ENCODE data around the gene RPA3. TPM values are rescaled to one million over a fixed set of nuclear protein-coding genes. Genes with fewer than 3 reads are reported as not detected.
"Not testable (repeated sequence)": the region's sequence is repeated elsewhere in the genome, so short reads cannot be mapped to it uniquely, and the experiment has no call there.

The RPA3 gene
- total RNA-seq, 1 donor from 2014 or later: 22.5 TPM

DNA sequence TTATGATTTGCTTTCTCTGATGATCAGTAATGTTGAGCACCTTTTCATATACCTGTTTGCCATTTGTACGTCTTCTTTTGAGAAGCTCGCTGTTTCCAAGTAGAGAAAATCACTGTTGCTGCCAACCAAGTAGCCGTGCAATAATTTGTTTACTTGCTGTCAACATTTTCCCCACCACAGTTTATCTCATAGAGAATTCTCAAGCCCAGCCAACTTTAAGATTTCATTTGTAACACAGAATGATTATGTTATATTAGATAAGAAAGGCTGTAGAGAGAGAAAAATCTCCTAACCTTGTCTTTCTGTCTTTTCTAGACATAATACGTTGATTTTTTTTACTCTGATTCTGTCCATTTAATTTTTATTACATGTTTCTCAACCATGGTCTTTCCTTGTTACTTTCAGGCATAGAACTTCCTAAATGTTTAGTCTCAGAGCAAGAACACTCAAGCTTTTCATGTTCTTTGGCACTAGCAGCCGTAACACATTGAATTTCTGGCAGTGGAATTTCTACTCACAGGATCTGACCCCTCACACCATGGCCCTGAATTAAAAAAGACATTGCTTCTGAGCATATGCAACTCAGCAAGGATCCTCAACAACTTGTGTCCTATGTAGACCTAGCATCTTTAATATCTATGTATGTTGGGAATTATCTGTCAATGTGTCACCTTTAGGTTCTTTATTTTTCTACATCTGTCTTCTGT lies 23.1 kb downstream of the RPA3 start:
- no peak for DNase-seq (ENCODE audit: low read depth in 2 of 2)

DNA sequence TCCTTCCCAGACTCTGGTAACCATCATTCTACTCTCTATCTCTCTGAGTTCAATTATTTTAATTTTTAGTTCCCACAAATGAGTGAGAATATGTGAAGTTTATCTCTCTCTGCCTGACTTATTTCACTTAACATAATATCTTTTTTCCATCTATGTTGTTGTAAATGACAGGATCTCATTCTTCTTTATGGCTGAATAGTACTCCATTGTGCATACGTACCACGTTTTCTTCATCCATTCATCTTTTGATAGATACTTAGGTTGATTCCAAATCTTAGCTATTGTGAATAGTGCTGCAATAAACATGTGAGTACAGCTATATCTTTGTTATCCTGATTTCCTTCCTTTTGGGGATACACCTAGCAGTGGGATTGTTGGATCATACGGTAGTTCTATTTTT lies 23.9 kb downstream of the RPA3 start:
- DNase-seq (ENCODE audit: low read depth in 2 of 2): no peak

DNA sequence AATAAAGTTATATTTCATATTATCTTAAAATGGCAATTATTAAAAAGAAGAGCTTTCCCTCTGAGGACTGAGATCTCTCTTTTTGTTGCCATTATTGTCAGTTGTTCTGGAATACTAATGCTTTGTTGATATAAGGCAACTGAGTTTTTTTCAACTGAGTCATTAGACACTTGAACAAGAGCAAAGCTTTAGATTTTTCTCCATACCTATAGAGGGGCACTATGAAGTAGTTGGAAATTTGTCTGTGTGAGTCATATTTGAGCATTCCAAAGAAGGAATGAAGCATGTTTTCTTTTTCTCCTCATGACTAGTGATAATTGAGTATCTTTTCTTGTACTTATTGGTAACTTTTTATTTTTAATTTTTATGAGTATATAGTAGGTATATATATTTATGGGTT lies 24.5 kb downstream of the RPA3 start:
- DNase-seq (ENCODE audit: low read depth in 2 of 2): peak in 1 of 2 donors; percentile 50

DNA sequence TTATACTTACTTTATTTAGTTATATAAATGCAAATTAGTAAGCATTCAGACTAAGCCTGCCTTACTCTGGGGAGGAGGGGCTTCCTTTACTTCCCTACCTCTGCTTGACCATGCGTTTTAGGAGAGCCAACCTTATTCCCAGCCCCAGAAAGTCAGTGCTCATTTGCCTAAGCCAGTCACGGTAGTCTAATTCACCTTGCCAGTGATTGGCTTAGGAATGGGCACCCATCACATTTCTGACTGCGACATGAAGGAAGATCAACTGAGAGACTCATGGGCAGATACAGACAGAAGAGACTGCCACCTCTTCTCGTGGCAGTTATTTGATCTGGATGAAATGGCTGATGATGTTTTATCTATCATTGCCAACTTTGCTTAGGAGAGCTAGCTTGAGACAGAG lies 29.5 kb downstream of the RPA3 start:
- no peak for DNase-seq (ENCODE audit: low read depth in 2 of 2)

DNA sequence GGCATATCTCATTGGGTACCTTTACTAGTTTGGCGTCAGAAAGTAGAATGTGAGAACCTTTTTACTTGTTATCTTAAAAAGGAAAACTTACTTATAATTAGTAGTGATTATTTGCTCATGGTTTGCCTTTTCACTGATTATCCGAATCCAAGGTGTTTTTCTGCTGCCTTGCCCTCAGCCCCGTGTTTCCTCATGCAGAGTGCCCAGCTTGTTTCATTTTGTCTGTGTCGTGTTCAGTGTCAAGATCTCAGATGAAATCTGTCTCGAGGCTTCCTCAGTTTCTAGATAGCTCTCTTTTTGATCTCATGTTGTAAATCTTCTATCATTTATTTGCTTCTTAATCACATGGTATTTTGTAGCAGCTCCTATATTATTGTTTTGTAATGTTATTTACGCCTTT lies 30.1 kb downstream of the RPA3 start:
- no peak for DNase-seq (ENCODE audit: low read depth in 2 of 2)

DNA sequence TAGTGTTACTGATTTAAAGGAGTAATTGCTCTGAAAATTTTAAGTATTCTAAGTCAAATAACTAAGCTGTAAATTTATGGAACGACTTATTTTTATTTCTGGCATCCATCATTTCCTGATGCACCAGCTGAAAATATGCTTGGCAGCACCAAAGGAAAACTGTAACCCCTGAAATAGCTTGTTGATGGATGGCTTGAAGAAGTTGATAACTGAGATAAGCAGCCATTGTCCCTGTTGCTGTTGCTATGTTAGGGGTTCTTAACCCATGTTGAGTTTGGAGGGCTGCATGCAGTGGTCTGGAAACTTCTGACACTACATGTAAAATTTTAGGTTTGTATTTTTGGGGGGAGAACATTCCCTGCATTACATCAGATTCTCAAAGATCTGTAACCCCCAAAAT lies 30.6 kb downstream of the RPA3 start:
- DNase-seq (ENCODE audit: low read depth in 2 of 2): peak; percentile 51 to 80

DNA sequence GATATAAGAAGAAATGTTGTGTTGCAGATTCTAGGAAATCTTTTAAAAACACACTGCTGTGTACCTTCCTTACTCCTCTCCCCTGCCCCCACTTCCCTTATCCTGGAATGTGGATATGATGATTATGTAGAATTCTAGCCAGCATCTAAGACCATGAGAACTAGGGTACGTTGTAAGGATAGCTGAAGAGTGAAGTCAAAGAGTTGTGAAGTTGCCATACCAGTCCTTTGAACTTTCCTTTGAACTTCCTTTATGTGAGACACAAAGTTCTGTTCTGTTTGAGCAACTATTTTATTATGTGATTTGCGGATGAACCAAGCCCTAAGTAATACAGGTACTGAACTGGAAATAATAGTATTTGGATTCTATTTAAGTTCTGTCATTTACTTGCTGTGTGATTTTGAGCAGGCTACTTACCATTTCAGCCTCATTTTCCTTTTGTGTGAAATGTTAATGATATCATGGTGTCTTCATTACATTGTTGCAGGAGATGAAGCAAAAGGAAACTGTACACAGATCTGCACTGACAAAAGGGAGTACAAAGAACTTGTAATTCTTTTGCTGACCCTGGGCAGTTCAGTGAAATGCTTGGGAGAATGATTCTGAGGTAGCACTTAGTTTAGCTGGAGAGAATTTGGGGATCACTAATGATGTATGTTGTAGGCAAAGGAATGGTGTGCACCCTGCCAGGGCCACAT lies 31.4 kb downstream of the RPA3 start:
- DNase-seq (ENCODE audit: low read depth in 2 of 2): no peak

DNA sequence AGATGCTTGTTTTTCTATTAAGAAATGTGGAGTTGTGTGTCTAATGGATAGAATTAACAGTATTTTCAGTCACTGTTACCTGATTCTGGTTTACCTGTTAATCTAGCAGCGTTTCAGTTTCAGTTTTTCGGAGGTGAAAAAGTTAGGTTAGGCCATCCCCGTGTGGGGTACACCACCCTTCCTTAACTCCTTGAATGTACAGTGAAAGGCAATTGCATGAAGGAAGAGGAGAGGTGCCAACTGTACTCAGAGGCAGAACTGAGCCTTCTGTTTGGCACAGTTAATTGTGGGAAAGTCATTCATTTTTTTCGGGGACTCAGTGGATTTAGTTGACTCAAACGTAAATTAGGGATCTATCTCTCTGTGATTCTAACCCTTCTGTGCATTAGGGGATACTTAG lies 35.5 kb downstream of the RPA3 start:
- no peak for DNase-seq (ENCODE audit: low read depth in 2 of 2)

DNA sequence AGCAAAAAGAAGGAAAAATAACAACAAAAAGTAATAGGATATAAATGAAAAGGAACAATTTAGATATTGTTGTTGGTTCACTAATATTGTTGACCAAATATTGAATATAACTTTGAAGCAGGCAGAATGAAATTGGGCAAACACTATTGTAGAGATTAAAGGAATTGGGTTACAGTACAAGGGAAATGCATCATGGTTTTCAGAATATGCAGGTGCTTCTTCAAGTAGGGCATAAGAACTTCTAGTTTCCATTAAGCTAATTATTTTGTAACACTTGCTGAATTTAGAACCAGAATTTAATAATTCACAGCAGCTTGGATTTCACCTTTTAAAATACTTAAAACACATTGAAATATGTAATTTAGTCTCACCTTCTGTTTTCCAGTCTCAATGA lies 36.5 kb downstream of the RPA3 start:
- DNase-seq (ENCODE audit: low read depth in 2 of 2): no peak

DNA sequence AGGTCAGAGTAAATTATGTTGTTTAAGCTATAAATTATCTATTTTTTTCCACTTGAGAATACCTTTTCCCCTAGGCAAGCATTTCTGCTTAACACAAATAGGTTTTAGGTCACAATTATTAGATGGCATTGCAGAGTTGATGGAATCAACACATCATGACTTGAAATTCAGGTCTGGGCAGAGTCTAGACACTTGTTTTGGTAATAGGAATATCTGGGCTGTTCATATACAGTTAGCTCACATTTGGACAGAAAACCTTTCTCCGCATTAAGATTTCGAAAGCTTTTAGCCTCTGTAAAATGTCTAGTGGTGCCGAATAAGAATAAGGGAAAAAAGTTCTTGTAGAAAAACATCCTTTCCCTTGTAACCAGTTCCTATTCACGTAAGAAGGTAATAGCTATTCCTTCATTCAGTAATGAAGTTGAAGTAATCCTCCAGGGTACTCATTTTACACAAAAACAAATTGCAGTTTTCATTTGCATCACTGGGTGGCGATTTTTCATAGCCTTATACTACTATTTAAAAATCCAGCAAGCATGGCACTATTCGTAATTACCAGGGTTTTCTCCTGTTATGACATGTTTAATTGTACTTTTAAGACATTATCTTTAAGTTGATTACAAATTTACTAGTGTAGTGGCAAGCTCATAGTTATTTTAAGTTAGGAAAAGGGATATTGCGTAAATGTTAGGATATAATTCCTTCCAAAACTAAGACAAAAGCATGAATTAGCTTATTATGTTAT lies 37.0 kb downstream of the RPA3 start:
- peak; percentile 43 to 73 for DNase-seq (ENCODE audit: low read depth in 2 of 2)

DNA sequence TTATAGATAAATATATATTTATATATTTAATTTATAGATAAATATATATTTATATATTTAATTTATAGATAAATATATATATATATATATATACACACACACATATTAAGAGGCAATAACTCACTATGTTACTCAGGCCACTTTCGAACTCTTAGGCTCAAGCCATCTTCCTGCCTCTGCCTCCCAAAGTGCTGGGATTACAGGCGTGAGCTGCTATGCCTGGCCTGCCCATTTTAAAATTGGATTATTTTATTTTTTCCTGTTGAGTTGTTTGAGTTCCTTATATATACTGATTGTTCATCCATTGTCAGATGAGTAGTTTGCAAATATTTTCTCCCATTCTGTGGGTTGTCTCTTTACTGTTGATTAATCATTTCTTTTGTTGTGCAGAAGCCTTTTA lies 38.8 kb downstream of the RPA3 start:
- not testable (repeated sequence) for DNase-seq (ENCODE audit: low read depth in 2 of 2)

DNA sequence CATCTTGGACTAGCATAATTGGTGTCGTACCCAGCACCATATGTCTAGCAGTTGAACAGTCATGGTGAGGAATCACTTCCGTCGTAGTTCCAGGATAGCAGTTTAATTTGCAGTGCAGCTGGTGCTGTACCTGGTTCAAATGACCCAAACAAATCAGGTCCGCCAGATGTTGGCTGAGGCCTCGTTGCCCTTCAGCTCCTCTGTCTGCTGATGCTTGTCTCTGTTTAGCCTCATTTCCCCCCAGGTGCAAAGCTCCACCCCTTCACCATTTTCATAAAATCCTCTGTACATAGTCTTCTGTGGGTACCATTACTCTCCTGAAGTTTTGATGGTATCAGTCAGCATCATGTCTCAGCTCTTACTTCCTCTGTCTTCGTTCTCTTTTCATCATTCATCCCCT lies 42.7 kb downstream of the RPA3 start:
- no peak for DNase-seq (ENCODE audit: low read depth in 2 of 2)

DNA sequence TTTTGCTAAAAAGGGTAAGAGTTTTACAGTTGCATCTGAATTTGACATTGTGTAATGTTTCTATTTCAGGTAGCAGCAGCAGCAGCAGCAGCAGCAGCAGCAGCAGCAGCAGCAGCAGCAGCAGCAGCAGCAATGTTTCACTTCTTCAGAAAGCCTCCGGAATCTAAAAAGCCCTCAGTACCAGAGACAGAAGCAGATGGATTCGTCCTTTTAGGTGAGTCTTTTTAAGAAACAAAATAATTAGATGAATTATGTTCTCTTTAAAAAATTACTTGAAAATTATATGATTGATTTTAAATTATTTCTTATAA lies 45.2 kb downstream of the RPA3 start:
- no peak for DNase-seq (ENCODE audit: low read depth in 2 of 2)

DNA sequence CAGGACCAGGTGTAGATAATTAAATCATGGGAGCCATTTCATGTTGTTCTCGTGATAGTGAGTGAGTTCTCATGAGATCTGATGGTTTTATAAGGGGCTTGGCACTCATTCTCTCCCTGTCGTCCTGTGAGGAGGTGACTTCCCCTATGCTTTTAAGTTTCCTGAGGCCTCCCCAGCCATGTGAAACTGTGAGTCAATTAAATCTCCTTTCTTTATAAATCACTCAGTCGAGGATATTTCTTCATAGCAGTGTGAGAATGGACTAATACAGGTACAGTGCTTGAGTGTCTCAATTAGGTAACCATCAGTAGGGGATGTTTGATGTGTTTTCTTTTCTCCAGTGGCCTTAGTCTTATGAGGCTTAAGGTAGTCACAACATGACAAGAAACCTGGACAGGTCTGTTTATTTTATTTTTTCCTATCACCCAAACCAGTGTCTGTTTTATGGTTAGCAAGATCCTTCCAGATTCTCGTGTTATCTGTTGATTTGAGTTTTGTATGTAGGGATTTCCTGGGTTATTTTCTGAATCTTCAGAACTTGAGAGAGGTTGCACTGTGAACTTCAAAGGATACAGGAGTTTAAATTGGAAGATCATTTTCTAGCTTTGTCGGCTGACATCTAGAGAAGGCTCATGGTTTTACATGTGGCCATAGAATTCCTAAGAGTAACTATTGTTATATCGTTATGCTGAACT lies 45.7 kb downstream of the RPA3 start:
- no peak for DNase-seq (ENCODE audit: low read depth in 2 of 2)

DNA sequence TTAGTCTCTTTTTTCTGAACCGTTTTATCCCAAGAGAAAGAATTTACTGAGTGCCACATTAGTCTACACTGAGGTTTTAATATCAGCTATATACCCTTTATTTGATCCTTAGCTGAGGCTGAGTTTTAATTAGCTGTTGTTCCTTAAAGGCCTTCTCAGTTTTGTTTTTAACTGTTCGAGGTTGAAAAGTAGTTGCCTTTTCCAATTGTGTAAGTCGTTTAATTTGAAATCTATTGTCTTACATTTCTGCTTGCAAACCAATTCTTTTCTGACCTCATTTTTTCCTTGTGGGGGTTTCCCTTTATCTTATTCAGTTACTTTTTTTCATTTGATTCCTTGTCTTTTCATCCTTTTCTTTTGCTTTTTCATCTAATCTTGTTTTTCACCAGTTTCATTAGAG lies 47.0 kb downstream of the RPA3 start:
- no peak for DNase-seq (ENCODE audit: low read depth in 2 of 2)

DNA sequence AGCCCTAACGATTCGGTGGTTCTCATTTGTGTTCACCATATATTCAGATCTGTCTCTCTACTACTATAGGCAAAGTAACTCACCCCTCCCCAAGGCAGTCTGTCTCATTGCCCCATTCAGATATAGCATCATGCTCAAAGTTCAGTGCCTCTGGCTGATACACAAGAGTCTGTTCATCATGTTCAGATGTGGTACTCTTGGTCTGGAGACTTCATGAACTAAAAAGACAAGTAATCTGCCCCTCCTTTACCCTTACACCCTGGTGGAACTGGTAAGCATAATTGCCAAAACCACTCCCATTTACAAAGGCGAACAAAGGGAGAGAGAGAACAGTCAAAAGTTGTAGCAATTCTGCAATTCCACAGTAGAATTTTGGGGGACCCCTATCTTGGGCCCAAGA lies 47.9 kb downstream of the RPA3 start:
- DNase-seq (ENCODE audit: low read depth in 2 of 2): no peak

DNA sequence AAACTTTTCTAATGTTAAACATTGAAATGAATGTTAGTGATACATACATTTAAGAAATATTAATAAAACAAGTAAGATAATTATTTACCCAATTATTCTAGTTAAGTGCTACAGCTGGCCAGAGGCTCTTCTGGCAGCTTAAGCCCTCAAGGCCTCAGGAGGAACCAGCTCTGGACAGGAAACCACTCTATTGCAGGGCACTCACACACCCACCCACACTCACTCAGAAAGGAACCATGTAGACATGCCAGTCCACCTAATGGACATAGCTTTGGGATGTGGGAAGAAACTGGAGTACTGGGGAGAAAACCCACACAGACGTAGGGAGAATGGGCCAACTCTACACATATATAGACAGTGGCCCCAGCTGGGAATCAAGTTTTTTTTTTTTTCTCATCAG lies 49.7 kb downstream of the RPA3 start:
- no peak for DNase-seq (ENCODE audit: low read depth in 2 of 2)

DNA sequence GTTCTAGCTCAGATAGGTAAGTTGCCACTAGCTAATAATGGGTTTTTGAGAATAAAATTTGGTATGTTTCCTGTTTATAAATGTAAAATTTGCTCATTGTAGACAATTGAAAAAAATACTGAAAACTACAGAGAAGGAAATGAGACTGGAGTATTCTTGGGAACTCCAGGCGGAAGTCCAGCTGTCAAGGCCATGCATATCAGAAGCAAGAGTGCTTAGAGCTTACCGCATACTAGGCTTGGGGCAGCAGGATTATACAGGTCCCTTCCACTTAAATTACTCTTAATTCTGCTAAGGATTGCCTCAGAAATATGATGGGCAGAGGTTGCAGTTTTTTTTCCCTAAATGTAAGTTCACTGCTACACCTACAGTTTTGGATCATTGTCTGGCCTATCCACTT lies 51.2 kb downstream of the RPA3 start:
- DNase-seq (ENCODE audit: low read depth in 2 of 2): no peak

DNA sequence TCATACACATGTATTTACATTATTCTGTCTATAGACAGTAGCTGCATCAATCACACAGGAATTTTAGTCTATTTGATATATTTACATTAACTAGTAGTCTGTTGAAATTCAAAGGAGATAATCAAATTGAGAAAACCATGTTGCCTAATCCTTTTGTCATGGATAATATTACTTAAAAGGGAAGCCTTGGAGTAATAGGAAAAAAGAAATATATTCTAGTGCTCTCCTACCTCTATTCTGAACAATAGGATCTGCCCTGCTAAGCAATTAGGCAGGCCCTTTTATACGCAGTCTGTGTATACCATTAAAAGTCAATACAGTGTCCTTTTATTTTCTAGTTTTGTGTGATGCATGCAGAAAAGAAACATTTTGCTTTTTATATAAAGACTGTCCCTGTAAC lies 53.4 kb downstream of the RPA3 start:
- no peak for DNase-seq (ENCODE audit: low read depth in 2 of 2)

DNA sequence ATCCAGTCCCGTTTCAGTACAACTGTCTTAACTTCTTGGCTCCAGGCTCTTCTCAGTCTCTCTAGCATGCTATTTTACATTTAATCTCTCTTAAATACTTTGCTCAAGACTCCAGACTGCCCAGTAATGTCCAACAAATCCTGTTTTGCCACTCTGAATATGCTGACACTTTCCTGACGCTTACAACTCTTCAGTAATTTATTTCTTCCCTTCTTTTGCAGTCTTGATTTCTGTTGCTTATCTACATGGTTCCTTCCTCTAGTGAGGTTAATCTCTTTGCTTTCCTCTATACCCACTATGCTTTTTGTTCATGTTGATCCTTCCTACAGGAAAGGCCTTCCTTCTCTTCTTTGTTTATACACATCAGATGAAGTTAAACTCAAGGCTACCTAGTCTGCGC lies 54.1 kb downstream of the RPA3 start:
- no peak for DNase-seq (ENCODE audit: low read depth in 2 of 2)

DNA sequence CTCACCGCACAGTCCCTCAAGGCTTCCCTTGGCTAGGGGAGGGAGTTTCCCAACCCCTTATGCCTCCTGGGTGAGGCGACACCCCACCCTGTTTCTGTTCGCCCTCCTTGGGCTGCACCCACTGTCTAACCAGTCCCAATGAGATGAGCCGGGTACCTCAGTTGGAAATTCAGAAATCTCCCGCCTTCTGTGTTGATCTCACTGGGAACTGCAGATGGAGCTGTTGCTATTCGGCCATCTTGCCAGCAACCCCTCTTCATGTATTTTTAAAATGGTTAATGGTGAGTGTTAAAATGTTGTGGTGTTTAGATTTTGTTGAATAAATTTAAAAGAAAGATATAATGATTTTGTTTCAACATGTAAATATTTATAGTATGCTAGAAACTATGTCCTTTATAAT lies 55.9 kb downstream of the RPA3 start:
- DNase-seq (ENCODE audit: low read depth in 2 of 2): peak in 1 of 2 donors; percentile 28

DNA sequence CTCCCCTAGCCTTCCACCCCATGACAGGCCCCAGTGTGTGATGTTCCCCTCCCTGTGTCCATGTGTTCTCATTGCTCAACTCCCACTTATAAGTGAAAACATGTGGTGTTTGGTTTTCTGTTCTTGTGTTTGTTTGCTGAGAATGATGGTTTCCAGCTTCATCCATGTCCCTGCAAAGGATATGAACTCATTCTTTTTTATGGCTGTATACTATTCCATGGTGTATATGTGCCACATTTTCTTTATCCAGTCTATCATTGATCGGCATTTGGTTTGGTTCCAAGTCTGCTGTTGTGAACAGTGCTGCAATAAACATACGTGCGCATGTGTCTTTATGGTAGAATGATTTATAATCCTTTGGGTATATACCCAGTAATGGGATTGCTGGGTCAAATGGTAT lies 61.9 kb downstream of the RPA3 start:
- not testable (repeated sequence) for DNase-seq (ENCODE audit: low read depth in 2 of 2)
